GM13977 (cell line): ENCODE measurements around the gene SERTM1.

ENCODE experiments used
- DNase-seq: peaks from one replicate; pipeline ENCODE4 v3.0.0; 2012; ENCODE audit warnings: low spot score
- in situ Hi-C: fragments of 300-500 bp; cut with MboI; formaldehyde crosslinking; loops from one replicate; pipeline ENCODE4 v1.12.0; 2022; ENCODE audit warnings: low sequenced_read_pairs, low pct_unique_long_range_greater_than_20kb, mixed read lengths, inconsistent platforms; ENCODE audit not compliant: unreplicated experiment
- TF ChIP-seq, protein P1 (sequence below): IDR thresholded peaks from 2 replicates; pipeline ENCODE4 v1.5.1; 2012; ENCODE audit warnings: mild to moderate bottlenecking, control low read depth; ENCODE audit not compliant: insufficient read depth; ENCODE audit errors: extremely low read depth, missing control alignments

Gene SERTM1

GRCh38 chr13:36680913-36681312 is 7.1 kb downstream of the SERTM1 start:
- no peak for DNase-seq
- TF ChIP-seq, protein P1, sequence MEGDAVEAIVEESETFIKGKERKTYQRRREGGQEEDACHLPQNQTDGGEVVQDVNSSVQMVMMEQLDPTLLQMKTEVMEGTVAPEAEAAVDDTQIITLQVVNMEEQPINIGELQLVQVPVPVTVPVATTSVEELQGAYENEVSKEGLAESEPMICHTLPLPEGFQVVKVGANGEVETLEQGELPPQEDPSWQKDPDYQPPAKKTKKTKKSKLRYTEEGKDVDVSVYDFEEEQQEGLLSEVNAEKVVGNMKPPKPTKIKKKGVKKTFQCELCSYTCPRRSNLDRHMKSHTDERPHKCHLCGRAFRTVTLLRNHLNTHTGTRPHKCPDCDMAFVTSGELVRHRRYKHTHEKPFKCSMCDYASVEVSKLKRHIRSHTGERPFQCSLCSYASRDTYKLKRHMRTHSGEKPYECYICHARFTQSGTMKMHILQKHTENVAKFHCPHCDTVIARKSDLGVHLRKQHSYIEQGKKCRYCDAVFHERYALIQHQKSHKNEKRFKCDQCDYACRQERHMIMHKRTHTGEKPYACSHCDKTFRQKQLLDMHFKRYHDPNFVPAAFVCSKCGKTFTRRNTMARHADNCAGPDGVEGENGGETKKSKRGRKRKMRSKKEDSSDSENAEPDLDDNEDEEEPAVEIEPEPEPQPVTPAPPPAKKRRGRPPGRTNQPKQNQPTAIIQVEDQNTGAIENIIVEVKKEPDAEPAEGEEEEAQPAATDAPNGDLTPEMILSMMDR: no peak
- in situ Hi-C loops: no loop called here

DNA sequence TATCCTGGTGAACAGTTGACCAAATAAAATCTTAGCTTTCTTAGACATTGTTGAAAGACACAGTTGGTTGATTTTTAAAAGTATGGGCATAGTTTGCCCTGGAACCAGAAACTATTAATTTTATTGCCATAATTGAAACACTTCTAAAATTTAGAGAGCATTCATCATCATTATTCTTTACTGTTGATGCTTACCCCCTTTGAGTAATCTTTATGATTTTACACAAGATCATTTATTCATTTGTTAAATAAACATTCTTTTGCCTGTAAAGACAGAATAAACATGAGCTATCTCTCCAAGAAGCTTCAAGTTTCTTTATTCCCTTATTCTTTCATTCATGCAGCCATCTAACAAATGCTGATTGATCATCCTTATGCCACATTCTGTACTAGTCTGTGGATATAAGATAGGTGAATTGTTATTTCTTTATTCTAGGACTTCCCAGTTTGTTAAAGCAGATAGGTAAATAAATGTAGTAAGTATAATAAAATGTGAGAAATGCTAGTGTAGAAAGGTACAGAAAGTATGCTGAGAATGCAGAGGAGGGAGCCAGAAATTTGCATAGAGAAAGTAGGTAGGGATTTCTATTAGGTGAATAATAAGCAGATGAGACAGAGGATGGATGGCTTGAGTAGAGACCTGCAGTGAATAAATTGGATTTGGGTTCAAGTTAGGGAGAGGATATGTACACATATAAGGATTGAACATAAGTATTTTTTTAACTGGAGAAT is 8.2 kb downstream of the SERTM1 start:
- no peak for DNase-seq
- TF ChIP-seq, protein P1: no peak
- in situ Hi-C loops: no loop called here

DNA sequence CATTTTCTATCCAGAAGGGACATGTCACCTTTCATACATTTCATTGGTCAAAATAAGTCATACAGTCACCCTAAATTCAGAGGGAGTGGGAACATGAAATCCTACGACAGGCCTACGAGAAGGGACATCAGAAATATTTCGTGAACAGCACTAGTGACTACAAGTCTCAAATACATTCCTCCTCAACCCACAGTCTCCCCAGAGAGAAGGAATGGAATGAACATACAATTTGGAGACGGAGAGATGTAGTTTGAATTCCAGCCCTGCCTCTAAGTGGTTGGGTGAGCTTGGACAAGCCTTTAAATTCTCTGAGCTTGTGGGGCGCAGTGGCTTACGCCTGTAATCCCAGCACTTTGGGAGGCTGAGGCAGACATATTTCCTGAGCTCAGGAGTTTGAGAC is 9.9 kb downstream of the SERTM1 start:
- TF ChIP-seq, protein P1: no peak
- in situ Hi-C loops: no loop called here
- DNase-seq: no peak

DNA sequence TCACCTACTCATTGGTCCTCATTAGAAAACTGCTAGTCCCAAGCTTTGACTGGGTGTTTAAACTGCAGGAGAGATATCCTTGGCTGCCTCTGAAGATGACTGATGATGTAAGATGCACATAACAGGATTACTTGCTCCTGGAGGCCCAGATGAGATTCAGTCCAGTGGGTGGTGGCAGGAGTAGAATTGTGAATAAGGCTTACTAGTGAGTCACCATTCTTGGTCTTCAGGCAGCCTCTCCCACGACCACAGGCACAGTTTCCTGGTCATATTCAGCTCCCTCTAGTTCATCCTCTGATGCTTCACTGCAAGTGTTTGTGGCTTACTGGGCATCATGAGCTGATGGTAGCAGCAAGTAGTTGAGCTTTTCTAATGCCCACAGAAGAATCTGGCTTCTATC is 12.1 kb downstream of the SERTM1 start:
- in situ Hi-C loops: no loop called here
- DNase-seq: no peak
- TF ChIP-seq, protein P1: no peak

- no peak for DNase-seq
- in situ Hi-C loops: no loop called here
- TF ChIP-seq, protein P1: no peak
These were observed 22.7 kb downstream of the SERTM1 start for GRCh38 chr13:36696410-36697010.

- TF ChIP-seq, protein P1: no peak
- in situ Hi-C loops: no loop called here
- no peak for DNase-seq
These were observed 26.4 kb downstream of the SERTM1 start for GRCh38 chr13:36700170-36700569.
